GM12872 (cell line): Measurements from ENCODE around the gene BHLHE23.

Experiments
- TF ChIP-seq, protein P1 (sequence below): IDR thresholded peaks from 3 replicates; pipeline ENCODE4 v1.5.1; 2011; ENCODE audit warnings: low read depth, mild to moderate bottlenecking, low read length, moderate library complexity; ENCODE audit not compliant: insufficient read depth

The BHLHE23 gene

DNA sequence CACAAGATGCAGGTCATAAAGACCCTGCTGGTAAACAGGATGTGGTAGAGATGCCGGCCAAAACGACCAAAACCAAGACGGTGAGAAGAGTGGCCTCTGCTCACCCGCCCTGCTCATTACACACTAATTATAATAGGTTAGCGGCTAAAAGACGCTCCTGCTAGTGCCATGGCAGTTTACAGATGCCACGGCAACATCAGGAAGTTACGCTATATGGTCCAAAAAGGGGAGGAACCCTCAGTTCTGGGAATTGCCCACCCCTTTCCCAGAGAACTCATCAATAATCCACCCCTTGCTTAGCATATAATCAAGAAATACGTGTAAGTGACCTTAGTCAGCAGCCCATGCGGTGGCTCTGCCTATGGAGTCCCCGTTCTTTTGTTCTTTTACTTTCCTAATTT lies 17.6 kb downstream of the BHLHE23 start:
- TF ChIP-seq, protein P1, sequence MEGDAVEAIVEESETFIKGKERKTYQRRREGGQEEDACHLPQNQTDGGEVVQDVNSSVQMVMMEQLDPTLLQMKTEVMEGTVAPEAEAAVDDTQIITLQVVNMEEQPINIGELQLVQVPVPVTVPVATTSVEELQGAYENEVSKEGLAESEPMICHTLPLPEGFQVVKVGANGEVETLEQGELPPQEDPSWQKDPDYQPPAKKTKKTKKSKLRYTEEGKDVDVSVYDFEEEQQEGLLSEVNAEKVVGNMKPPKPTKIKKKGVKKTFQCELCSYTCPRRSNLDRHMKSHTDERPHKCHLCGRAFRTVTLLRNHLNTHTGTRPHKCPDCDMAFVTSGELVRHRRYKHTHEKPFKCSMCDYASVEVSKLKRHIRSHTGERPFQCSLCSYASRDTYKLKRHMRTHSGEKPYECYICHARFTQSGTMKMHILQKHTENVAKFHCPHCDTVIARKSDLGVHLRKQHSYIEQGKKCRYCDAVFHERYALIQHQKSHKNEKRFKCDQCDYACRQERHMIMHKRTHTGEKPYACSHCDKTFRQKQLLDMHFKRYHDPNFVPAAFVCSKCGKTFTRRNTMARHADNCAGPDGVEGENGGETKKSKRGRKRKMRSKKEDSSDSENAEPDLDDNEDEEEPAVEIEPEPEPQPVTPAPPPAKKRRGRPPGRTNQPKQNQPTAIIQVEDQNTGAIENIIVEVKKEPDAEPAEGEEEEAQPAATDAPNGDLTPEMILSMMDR = no peak

DNA sequence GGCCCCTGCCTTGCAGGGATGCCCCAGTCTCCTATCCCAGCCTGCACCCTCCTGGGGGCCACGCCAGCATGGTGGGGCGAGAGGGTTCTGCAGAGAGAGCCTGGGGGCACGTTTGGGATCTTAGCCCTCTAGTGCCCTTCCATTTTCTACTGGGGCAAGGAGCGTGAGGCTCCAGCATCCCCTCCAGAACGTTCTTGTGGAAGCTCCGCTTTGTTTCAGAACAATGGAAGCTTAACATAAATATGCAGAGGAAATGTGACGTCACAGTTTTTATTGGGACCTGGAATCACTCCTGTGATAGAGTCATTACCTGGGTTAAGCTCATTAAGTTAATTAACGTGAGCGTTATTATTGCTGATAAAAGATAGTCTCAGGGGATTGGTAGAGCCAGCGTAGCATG lies 19.6 kb downstream of the BHLHE23 start:
- TF ChIP-seq, protein P1 = no peak

DNA sequence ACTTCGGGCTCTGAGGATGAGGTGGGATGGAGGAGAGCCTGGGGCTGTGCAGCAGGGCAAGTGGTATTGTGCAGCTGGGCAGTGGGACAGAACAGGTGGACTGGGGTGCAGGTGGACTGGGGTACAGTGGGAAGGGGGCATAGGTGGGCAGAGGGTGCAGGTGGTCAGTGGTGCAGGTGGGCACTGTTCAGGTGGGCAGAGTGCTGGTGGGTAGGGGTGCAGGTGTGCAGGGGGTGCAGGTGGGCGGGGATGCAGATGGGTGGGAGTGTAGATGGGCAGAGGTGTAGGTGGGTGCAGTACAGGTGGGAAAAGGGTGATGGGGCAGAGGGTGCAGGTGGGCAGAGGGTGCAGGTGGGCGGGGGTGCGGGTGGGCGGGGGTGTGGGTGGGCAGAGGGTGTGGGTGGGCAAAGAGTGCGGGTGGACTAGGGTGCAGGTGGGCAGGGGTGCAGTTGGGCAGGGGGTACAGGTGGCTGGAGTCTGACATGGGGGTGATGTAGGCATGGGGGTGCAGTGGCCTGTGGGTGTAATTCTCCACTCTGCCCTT lies 20.4 kb downstream of the BHLHE23 start:
- TF ChIP-seq, protein P1 = no peak

DNA sequence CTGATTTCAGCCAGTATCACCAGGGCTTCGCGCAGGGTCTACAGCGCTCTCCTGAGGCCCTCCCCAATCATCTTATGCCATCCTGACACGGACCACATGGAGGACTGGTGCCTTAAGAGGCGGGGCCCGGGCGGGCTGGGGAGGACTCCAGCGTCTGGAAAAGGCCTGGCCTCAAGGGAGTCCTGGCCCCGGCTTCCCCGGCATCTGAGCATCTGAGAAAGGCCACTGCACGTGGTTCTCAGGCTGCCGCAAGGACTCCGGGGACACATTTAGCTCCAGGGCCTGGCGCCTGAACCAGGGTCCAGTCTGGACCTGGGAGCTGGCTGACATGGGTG lies 21.4 kb downstream of the BHLHE23 start:
- TF ChIP-seq, protein P1 = no peak

DNA sequence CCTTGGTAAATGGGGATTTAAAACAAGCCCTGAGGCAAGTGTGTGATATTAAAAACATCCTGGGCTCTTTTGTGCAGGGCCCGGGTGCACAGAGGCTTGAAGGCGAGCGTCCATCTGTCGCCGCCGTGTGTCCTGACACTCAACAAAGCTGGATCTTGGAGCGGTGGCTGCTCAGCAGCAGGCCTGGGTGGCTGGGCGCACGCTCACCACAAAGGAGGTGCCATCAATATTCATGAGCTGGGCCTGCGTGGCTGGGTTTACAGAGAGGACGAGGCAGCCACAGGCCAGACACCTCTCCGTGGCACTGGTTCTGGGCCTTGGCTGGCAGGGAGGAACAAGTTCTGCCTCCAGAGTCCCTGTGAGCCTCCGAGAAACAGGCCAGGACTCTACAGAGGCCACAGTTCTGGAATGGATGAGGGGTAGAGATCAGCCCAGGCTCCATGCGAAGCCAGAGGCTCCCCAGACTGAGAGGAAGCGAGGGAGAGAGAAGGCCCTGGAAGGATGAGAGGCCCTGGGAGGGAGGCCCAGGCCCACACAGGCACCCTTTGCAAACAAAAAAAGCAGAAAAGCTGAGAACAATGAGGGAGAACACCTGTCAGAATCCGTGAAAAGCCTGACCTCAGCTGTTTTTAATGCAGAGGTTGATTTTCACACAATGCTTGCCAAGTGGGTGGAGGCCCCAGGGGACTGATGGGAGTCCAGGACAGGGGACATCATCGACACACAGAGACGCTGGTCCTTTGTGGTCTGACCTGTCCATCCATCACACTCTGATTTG lies 21.9 kb downstream of the BHLHE23 start:
- TF ChIP-seq, protein P1 = no peak

DNA sequence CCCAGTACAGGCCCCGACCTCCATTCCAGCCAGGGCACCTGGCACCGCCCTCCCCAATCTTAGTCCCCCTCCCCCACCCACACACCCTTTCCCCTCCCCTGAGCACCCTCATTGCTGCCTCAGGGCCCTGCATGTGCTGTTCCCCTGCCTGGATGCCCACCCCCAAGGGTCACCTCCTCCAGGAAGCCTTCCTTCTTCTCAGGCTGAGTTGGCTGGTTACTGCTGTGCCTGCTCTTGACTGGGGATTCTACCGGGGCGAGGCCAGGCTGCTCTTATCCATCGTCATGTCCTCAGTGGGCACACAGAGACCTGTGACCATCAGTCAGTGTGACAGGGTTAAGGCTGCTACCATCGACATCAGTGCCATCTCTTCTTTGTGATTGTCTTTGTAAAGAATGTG lies 23.6 kb downstream of the BHLHE23 start:
- TF ChIP-seq, protein P1 = no peak

DNA sequence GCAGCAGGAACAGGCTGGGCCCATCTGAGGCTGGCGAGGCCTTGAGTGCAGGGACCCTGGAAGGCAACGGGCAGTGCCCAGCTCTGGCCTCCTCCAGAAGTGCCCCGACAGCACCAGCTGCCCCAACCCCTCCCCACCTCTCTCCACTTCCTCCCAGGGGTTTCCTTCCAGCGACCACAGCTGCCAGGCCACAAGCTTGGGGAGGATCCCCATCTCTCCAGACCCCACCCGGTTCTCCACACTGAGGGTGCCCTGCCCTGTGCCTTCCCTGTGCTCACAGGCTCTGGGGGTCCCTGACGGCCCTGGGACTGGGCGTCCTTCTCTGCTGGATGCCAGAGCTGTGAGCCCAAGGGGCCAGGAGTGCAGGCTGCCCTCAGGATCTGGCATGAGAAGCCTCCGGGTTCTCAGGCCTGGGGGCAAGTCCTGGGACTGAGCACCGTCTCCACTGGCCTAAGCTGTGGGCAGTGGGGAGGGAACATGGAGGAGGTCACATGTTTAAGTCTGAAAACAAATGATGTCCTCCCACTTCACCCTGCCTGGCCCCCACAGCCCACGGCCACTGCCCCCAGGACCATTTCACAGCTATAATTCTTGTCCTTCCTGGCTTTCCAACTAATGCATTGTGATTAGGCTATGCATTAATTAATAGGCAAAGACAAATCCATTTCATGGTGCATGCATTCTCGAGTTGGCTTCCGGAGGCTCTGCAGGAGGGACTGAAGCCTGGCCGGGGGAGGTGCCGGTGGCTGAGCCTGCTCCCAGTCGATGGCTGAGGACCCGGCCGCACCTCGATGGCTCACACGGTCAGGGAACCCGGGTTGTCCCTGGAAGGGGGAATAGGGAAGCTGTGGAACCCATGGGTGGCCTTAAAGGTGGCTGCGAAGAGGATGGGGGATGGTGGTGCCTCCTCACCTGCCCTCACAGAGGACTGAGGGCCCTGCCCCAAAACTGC lies 24.4 kb downstream of the BHLHE23 start:
- TF ChIP-seq, protein P1 = no peak
